GM13976 (cell line): Measurements from ENCODE around the gene FAM131A.
A peak's percentile ranks its signal among the peaks of the same experiment; 100 is the strongest.

Experiments used
- DNase-seq: peaks from one replicate; pipeline ENCODE4 v3.0.0; 2012; ENCODE audit warnings: low spot score
- in situ Hi-C: fragments of 300-500 bp; cut with MboI; formaldehyde crosslinking; loops from one replicate; pipeline ENCODE4 v1.12.0; 2022; ENCODE audit warnings: low sequenced_read_pairs, mixed read lengths, inconsistent platforms; ENCODE audit not compliant: unreplicated experiment
- TF ChIP-seq, protein P1 (sequence below): IDR thresholded peaks from 2 replicates; pipeline ENCODE4 v1.5.1; 2012; ENCODE audit warnings: borderline replicate concordance, mild to moderate bottlenecking; ENCODE audit not compliant: insufficient read depth; ENCODE audit errors: extremely low read depth, missing control alignments, control extremely low read depth

FAM131A gene, protein sequence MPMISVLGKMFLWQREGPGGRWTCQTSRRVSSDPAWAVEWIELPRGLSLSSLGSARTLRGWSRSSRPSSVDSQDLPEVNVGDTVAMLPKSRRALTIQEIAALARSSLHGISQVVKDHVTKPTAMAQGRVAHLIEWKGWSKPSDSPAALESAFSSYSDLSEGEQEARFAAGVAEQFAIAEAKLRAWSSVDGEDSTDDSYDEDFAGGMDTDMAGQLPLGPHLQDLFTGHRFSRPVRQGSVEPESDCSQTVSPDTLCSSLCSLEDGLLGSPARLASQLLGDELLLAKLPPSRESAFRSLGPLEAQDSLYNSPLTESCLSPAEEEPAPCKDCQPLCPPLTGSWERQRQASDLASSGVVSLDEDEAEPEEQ

DNA sequence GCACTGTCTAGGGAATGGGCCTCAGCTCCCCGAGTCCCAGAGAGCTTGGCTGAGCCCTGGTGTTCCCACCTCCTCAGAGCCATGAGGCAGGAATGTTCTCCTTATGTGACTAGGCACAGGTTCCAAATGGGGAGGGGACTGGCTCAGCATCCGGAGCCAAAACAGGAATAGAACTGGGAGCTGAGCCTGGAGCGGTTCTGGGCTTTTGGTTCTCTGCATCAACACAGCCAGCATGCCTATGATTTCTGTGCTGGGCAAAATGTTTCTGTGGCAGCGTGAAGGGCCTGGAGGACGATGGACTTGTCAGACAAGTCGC lies at the start of gene FAM131A:
Gene FAM131A, plus strand, starts transcription at position 202 of the 316 bp plus-strand sequence. Its CDS starts 31 bp downstream, at position 233.
- in situ Hi-C loops = no loop called here
- no peak for DNase-seq
- TF ChIP-seq, protein P1, sequence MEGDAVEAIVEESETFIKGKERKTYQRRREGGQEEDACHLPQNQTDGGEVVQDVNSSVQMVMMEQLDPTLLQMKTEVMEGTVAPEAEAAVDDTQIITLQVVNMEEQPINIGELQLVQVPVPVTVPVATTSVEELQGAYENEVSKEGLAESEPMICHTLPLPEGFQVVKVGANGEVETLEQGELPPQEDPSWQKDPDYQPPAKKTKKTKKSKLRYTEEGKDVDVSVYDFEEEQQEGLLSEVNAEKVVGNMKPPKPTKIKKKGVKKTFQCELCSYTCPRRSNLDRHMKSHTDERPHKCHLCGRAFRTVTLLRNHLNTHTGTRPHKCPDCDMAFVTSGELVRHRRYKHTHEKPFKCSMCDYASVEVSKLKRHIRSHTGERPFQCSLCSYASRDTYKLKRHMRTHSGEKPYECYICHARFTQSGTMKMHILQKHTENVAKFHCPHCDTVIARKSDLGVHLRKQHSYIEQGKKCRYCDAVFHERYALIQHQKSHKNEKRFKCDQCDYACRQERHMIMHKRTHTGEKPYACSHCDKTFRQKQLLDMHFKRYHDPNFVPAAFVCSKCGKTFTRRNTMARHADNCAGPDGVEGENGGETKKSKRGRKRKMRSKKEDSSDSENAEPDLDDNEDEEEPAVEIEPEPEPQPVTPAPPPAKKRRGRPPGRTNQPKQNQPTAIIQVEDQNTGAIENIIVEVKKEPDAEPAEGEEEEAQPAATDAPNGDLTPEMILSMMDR = no peak

GRCh38 chr3:184289426-184289938 lies 47.9 kb upstream of the FAM131A start:
- in situ Hi-C loops = loop anchor here (10.0 kb wide), 1 partner anchor 395 kb away; no protein-coding TSS in a partner anchor
- TF ChIP-seq, protein P1 = peak; percentile 39
- DNase-seq = peak; percentile 82

DNA sequence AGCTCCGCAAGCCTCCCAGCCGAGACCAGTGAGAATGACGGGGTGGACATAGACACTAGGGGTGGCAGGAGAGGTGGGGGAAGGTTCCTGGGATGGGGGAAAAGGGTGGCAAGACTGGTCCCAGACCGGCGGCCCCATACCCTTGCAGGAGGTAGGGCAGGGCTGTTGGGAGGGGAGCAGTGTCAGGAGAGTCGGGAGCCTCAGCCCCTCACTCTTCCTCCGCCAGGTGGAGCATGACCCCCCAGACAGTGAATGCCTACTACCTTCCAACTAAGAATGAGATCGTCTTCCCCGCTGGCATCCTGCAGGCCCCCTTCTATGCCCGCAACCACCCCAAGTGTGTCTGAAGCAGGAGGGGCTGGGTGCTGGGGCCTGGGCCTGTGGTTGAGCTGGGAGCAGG lies 47.1 kb upstream of the FAM131A start:
- TF ChIP-seq, protein P1 = no peak
- in situ Hi-C loops = no loop called here
- no peak for DNase-seq

- in situ Hi-C loops = no loop called here
Observed at GRCh38 chr3:184291044-184291737, 46.2 kb upstream of the FAM131A start.

GRCh38 chr3:184291738-184292445 lies 45.5 kb upstream of the FAM131A start:
- TF ChIP-seq, protein P1 = no peak
- in situ Hi-C loops = no loop called here
- DNase-seq = no peak

More at GRCh38 chr3:184291044-184291737, 46.2 kb upstream of the FAM131A start:
- no peak for DNase-seq
- TF ChIP-seq, protein P1 = no peak

- TF ChIP-seq, protein P1 = no peak
- DNase-seq = no peak
- in situ Hi-C loops = no loop called here
Observed at GRCh38 chr3:184295771-184296170, 41.6 kb upstream of the FAM131A start.
